K562 (cell line): ENCODE results near the gene AAR2. TPM values are rescaled to one million over a fixed set of nuclear protein-coding genes. Genes with fewer than 3 reads are reported as not detected.

Experiments used
- ATAC-seq: fragments of 200-7000 bp; cut with Tn5 transposase; 3 replicates; pipeline ENCODE4 v1.9.1; 2020; ENCODE audit warnings: moderate library complexity
- BruUV-seq: library from RNA; stranded (reverse); fragments of 400-500 nt; replicated peaks from 2 replicates; lab custom pipeline; 2021; lab: Mats Ljungman, UMichigan
- CTCF ChIA-PET: fragments of 300-600 bp; formaldehyde crosslinking; extraction: SDS; loops from one replicate; lab custom pipeline; 2021; ENCODE audit warnings: low intra/inter-chr PET ratio; lab: Yijun Ruan, JAX
- POLR2A ChIA-PET: fragments of 300-600, 350-650 bp; sonication (Branson Sonifier 250); formaldehyde crosslinking; extraction: SDS; loops from one replicate; lab custom pipeline; 2021; ENCODE audit warnings: antibody characterized with exemption, inconsistent platforms; lab: Yijun Ruan, JAX
- DNase-seq, 4 experiments: peaks; one replicate each; pipeline versions ENCODE4 v3.0.0 to v3.0.0-alpha.2; 2011 to 2018; ENCODE audit warnings: low spot score in 3 of 4, mixed read lengths in 3 of 4; ENCODE audit errors: extremely low read depth in 1 of 4
- FAIRE-seq: peaks from 2 replicates; lab custom pipeline; 2011; peaks lifted over from hg19 to GRCh38; lab: Jason Lieb, UNC
- H2AFZ ChIP-seq: 2 replicates; pipeline ENCODE4 v1.6.0; 2011; ENCODE audit warnings: low read depth, low read length, control low read depth, inconsistent platforms
- H3K27ac ChIP-seq: fragments of 200-600 bp; 3 replicates; pipeline ENCODE4 v1.8.0; 2011; ENCODE audit warnings: low read depth, mild to moderate bottlenecking, control low read depth, inconsistent platforms, low read length, moderate library complexity, mixed read lengths; ENCODE audit errors: extremely low read depth
- H3K27me3 ChIP-seq, 2 experiments: fragments of 300-600 bp in 1 of 2; 2 replicates in 1 of 2; 3 replicates in 1 of 2; pipeline versions ENCODE4 v1.6.0 to v1.8.0; 2011; ENCODE audit warnings: inconsistent platforms in 2 of 2, low read length in 2 of 2, mild to moderate bottlenecking in 1 of 2, mixed read lengths in 1 of 2, moderate library complexity in 1 of 2; ENCODE audit not compliant: control insufficient read depth in 2 of 2, insufficient read depth in 2 of 2
- H3K36me3 ChIP-seq: fragments of 300-600 bp; 3 replicates; pipeline ENCODE4 v1.8.0; 2011; ENCODE audit warnings: mild to moderate bottlenecking, low read length, inconsistent platforms; ENCODE audit not compliant: control insufficient read depth, insufficient read depth
- H3K4me1 ChIP-seq, 2 experiments: fragments of 200-600 bp in 1 of 2; replicated peaks in 1 of 2; 2 replicates in 1 of 2; 3 replicates in 1 of 2; pipeline versions ENCODE4 v1.5.1 to v1.8.0; 2011; ENCODE audit warnings: inconsistent platforms in 2 of 2, low read length in 2 of 2, mild to moderate bottlenecking in 1 of 2, mixed read lengths in 1 of 2, moderate library complexity in 1 of 2; ENCODE audit not compliant: control insufficient read depth in 2 of 2, insufficient read depth in 2 of 2
- H3K4me2 ChIP-seq: 2 replicates; pipeline ENCODE4 v1.6.1; 2011; ENCODE audit warnings: low read length, control low read depth, inconsistent platforms, mixed read lengths; ENCODE audit not compliant: insufficient read depth
- H3K4me3 ChIP-seq: fragments of 200-600 bp; sonication (generic), shearing (Covaris generic); 2 replicates; pipeline ENCODE4 v1.5.1; 2016; ENCODE audit warnings: control low read depth, inconsistent platforms
- H3K79me2 ChIP-seq: fragments of 200-600 bp; 3 replicates; pipeline ENCODE4 v1.8.0; 2011; ENCODE audit warnings: low read length, inconsistent platforms; ENCODE audit not compliant: control insufficient read depth, insufficient read depth
- H3K9ac ChIP-seq, 2 experiments: 2 replicates each; pipeline versions ENCODE4 v1.6.0 to v1.6.1; 2011; ENCODE audit warnings: low read depth in 2 of 2, low read length in 2 of 2, control low read depth in 1 of 2, inconsistent platforms in 1 of 2, mild to moderate bottlenecking in 1 of 2, mixed read lengths in 1 of 2; ENCODE audit not compliant: insufficient read depth in 1 of 2
- H3K9me1 ChIP-seq: one replicate; pipeline ENCODE4 v1.6.0; 2011; ENCODE audit warnings: inconsistent platforms, mild to moderate bottlenecking, low read length, moderate library complexity; ENCODE audit not compliant: control insufficient read depth, insufficient read depth
- H3K9me3 ChIP-seq: replicated peaks from 2 replicates; pipeline ENCODE4 v1.5.1; 2011; ENCODE audit warnings: low read depth, low read length, inconsistent platforms; ENCODE audit not compliant: control insufficient read depth, insufficient read depth
- H4K20me1 ChIP-seq: replicated peaks from 2 replicates; pipeline ENCODE4 v1.6.1; 2011; ENCODE audit warnings: low read length, inconsistent platforms, mixed read lengths; ENCODE audit not compliant: control insufficient read depth, insufficient read depth
- CREB3L1 ChIP-seq: fragments of 450-650 bp; IDR thresholded peaks from 2 replicates; pipeline ENCODE4 v1.6.1; 2014; ENCODE audit warnings: low read depth, mild to moderate bottlenecking, moderate library complexity, borderline replicate concordance
- PTTG1 ChIP-seq: fragments of 450-650 bp; IDR thresholded peaks from 2 replicates; pipeline ENCODE4 v1.6.1; 2016; ENCODE audit warnings: low read depth, mild to moderate bottlenecking, missing genetic modification characterization, missing compliant biosample characterization
- SAFB ChIP-seq: fragments of 200-400 bp; formaldehyde crosslinking; IDR thresholded peaks from 2 replicates; pipeline ENCODE4 v1.6.1; 2017; ENCODE audit warnings: low read depth, low read length, borderline replicate concordance
- SNAPC5 ChIP-seq: fragments of 250-450 bp; sonication (Bioruptor Pico); IDR thresholded peaks from 2 replicates; pipeline ENCODE4 v1.8.0; 2021; ENCODE audit warnings: moderate library complexity, mild to moderate bottlenecking, inconsistent platforms
- TCFL5 ChIP-seq: fragments of 250-450 bp; sonication (Bioruptor Pico); conservative IDR thresholded peaks from 2 replicates; pipeline ENCODE4 v1.6.1; 2021; ENCODE audit warnings: mild to moderate bottlenecking, moderate library complexity, matching md5 sums
- TRIM25 ChIP-seq: fragments of 450-650 bp; IDR thresholded peaks from 2 replicates; pipeline ENCODE4 v1.7.0; 2016; ENCODE audit warnings: borderline replicate concordance
- UBTF ChIP-seq, 2 experiments: IDR thresholded peaks; 2 replicates each; pipeline ENCODE4 v1.6.1; 2012; ENCODE audit warnings: improper control_type of control experiment in 2 of 2, low read depth in 2 of 2, low read length in 2 of 2, borderline replicate concordance in 1 of 2
- ZNF445 ChIP-seq: fragments of 250-450 bp; sonication (Bioruptor Pico); IDR thresholded peaks from 2 replicates; pipeline ENCODE4 v1.4.0; 2020; ENCODE audit warnings: low read depth, mild to moderate bottlenecking, moderate library complexity
- ZNF507 ChIP-seq: conservative IDR thresholded peaks from 2 replicates; pipeline ENCODE4 v1.6.1; 2017; ENCODE audit warnings: missing genetic modification characterization, missing compliant biosample characterization
- WGBS: fragments of 100-300 bp; shearing (Covaris generic); methylation state at CpG from one replicate; pipeline ENCODE4 v1.1.6; 2016; ENCODE audit warnings: low coverage, mixed read lengths; ENCODE audit not compliant: insufficient coverage; ENCODE audit errors: missing lambda C conversion rate; 5-methylcytosine and 5-hydroxymethylcytosine counted together
- in situ Hi-C: fragments of 300-500 bp; cut with MboI; formaldehyde crosslinking; loops from 4 replicates; pipeline ENCODE4 v1.15.0; 2018; ENCODE audit warnings: inconsistent platforms, mixed read lengths
- intact Hi-C: fragments of 100-400 bp; cut with micrococcal nuclease; formaldehyde crosslinking; loops from 2 replicates; pipeline ENCODE4 v1.14.2; 2022
- polyA plus RNA-seq, 8 experiments: library from polyadenylated mRNA; depleted of rRNA in 4 of 8; stranded (reverse) in 5 of 8; unstranded in 3 of 8; fragments of >200 nt; fragmentation: Nextera tagmentation in 2 of 8; fragmentation: Illumina TruSeq in 1 of 8; extraction: Ambion mirVana in 2 of 8; extraction: Trizol in 1 of 8; gene quantifications; 2 replicates each; pipeline versions ENCODE4 v1.2.1 to v1.2.3, GENCODE V29; 2011 to 2014; ENCODE audit warnings: inconsistent platforms in 1 of 8, missing spikeins in 1 of 8
- total RNA-seq, 7 experiments: library from RNA; depleted of rRNA in 6 of 7; stranded (reverse); fragments of >200 nt in 6 of 7; fragmentation: Illumina TruSeq in 2 of 7; extraction: Trizol in 2 of 7; gene quantifications; 2 replicates each; pipeline versions ENCODE4 v1.2.1 to v1.2.3, GENCODE V29; 2011 to 2021; ENCODE audit warnings: low replicate concordance in 1 of 7

The AAR2 gene
- total and polyA plus RNA-seq, 9 of the 15 experiments (the other 6 are each of a cell fraction or from before 2014, with no cell fraction given), result 6.5 to 36.2 (median 24.7) TPM

- TF ChIP-seq TRIM25 (no peak), TCFL5 (CRISPR knock-in tag) (no peak)
These were observed 31.3 kb upstream of the AAR2 start (continued) for GRCh38 chr20:36205026-36205425.

- POLR2A ChIA-PET, result interaction anchor here (0.6 to 0.7 kb wide), 3 partner anchors 131 to 275 kb away, joined by 3 to 5 read pairs (median 3); no protein-coding TSS in a partner anchor
- peaks cover 7% of the 10 kb centered on the region for H4K20me1 ChIP-seq
- no TSS peak for BruUV-seq
- no peak for DNase-seq
- H3K4me2 ChIP-seq, result no peak overlapping the region
- no peaks in the 10 kb centered on the region for H3K79me2 ChIP-seq
- in situ Hi-C loops (loop anchor here (25.0 kb wide), 1 partner anchor 231 kb away; no protein-coding TSS in a partner anchor), intact Hi-C loops (no loop called here)
- H3K4me3 ChIP-seq, result no peak overlapping the region
- H3K27me3 ChIP-seq, result peaks cover 54 to 67% of the 10 kb centered on the region in 2 experiments
- FAIRE-seq, result no peak
- CTCF ChIA-PET, result interaction anchor here (1.0 kb wide), 1 partner anchor 234 kb away, joined by 4 read pairs; no protein-coding TSS in a partner anchor
- no peaks in the 10 kb centered on the region for H3K36me3 ChIP-seq
- WGBS, result 0% methylated on average over 9 of the region's 9 CpGs
- no peaks in the 10 kb centered on the region for H3K9me3 ChIP-seq
- no peaks in the 10 kb centered on the region for H3K4me1 ChIP-seq
- no peak overlapping the region for H2AFZ ChIP-seq
- H3K9me1 ChIP-seq, result no peaks in the 10 kb centered on the region
- H3K9ac ChIP-seq, result no peak overlapping the region
- no peak for ATAC-seq
- no peak overlapping the region for H3K27ac ChIP-seq
- no peak for TF ChIP-seq ZNF507 (tag)
- no peak for TF ChIP-seq CREB3L1
- TF ChIP-seq ZNF445 (CRISPR knock-in tag), result no peak
- TF ChIP-seq UBTF (IDR thresholded peaks at IDR 0.05; ENCODE audit: borderline replicate concordance in 1 of 2, low read depth in 2 of 2, low read length in 2 of 2), result no peak
- TF ChIP-seq PTTG1 (tag), result no peak
- TF ChIP-seq SNAPC5 (CRISPR knock-in tag), result no peak
- no peak for TF ChIP-seq SAFB
These were observed 30.2 kb upstream of the AAR2 start for GRCh38 chr20:36206068-36206467.
